Smooth muscle cell (in vitro differentiated cells): ENCODE results near the gene SNX10. TPM values are rescaled to one million over a fixed set of nuclear protein-coding genes. Genes with fewer than 3 reads are reported as not detected.
"Not testable (repeated sequence)": the region's sequence is repeated elsewhere in the genome, so short reads cannot be mapped to it uniquely, and the experiment has no call there.

ENCODE experiments used
- DNase-seq: peaks from one replicate; lab custom pipeline; 2025; ENCODE audit not compliant: unreplicated experiment; lab: John Stamatoyannopoulos, UW
- H2AFZ ChIP-seq: fragments of 200-600 bp; sonication (generic); 2 replicates; pipeline ENCODE4 v1.6.0; 2016; ENCODE audit warnings: antibody characterized with exemption, low read depth, mild to moderate bottlenecking
- H3F3A ChIP-seq: fragments of 200-600 bp; sonication (generic); 2 replicates; pipeline ENCODE4 v1.6.0; 2017; ENCODE audit warnings: antibody characterized with exemption, low read depth
- H3K27ac ChIP-seq: fragments of 200-600 bp; sonication (generic); 2 replicates; pipeline ENCODE4 v1.5.1; 2016; ENCODE audit warnings: low read depth, mild to moderate bottlenecking
- H3K27me3 ChIP-seq: fragments of 200-600 bp; sonication (generic); 2 replicates; pipeline ENCODE4 v1.6.1; 2016; ENCODE audit warnings: low read depth, mild to moderate bottlenecking
- H3K36me3 ChIP-seq: fragments of 200-600 bp; sonication (generic); 2 replicates; pipeline ENCODE4 v1.5.1; 2016; ENCODE audit warnings: low read depth
- H3K4me1 ChIP-seq: fragments of 200-600 bp; sonication (generic); 2 replicates; pipeline ENCODE4 v1.5.1; 2016; ENCODE audit warnings: low read depth
- H3K4me2 ChIP-seq: fragments of 200-600 bp; sonication (generic); 2 replicates; pipeline ENCODE4 v1.6.0; 2016; ENCODE audit warnings: mild to moderate bottlenecking
- H3K4me3 ChIP-seq: fragments of 200-600 bp; sonication (generic); 2 replicates; pipeline ENCODE4 v1.5.1; 2016; ENCODE audit warnings: mild to moderate bottlenecking
- H3K79me2 ChIP-seq: fragments of 200-600 bp; sonication (generic); 2 replicates; pipeline ENCODE4 v1.6.0; 2016; ENCODE audit warnings: low read depth, mild to moderate bottlenecking
- H3K9ac ChIP-seq: fragments of 200-600 bp; sonication (generic); 2 replicates; pipeline ENCODE4 v1.6.0; 2016; ENCODE audit warnings: low read depth
- H3K9me3 ChIP-seq: fragments of 200-600 bp; sonication (generic); replicated peaks from 2 replicates; pipeline ENCODE4 v1.5.1; 2016; ENCODE audit warnings: low read depth
- H4K20me1 ChIP-seq: fragments of 200-600 bp; sonication (generic); 2 replicates; pipeline ENCODE4 v1.6.0; 2016; ENCODE audit warnings: low read depth
- CTCF ChIP-seq: fragments of 200-600 bp; sonication (generic); IDR thresholded peaks from 2 replicates; pipeline ENCODE4 v1.5.1; 2017; ENCODE audit warnings: borderline replicate concordance, mild to moderate bottlenecking, antibody characterized with exemption; ENCODE audit not compliant: insufficient read depth, poor library complexity, severe bottlenecking
- WGBS: methylation state at CpG from one replicate; pipeline ENCODE4 v1.1.7; 2016; ENCODE audit warnings: low lambda C conversion rate; 5-methylcytosine and 5-hydroxymethylcytosine counted together
- polyA plus RNA-seq: library from polyadenylated mRNA; unstranded; fragments of >200 nt; fragmentation: Nextera tagmentation; extraction: Ambion mirVana; gene quantifications from 2 replicates; pipeline ENCODE4 v1.2.1, GENCODE V29; 2016
- total RNA-seq: library from RNA; depleted of rRNA; stranded (reverse); fragments of >200 nt; gene quantifications from 2 replicates; pipeline ENCODE4 v1.2.3, GENCODE V29; 2014

SNX10 gene
- total and polyA plus RNA-seq, 2 experiments from 2014 or later, result 1.1 to 2.2 TPM

GRCh38 chr7:26284477-26284876 lies 7.2 kb upstream of the SNX10 start:
- Histone ChIP-seq H3K4me1 (no peaks in the 10 kb centered on the region), H3K4me2 (no peak overlapping the region), H3K27me3 (peaks cover 2% of the 10 kb centered on the region), H3K36me3 (no peaks in the 10 kb centered on the region), H3K9ac (no peak overlapping the region), H3K4me3 (no peak overlapping the region), H3K79me2 (no peaks in the 10 kb centered on the region), H2AFZ (no peak overlapping the region), H4K20me1 (no peaks in the 10 kb centered on the region), H3K27ac (no peak overlapping the region), H3F3A (no peaks in the 10 kb centered on the region), H3K9me3 (no peaks in the 10 kb centered on the region)
- WGBS, result 92% methylated on average over 3 of the region's 3 CpGs
- no peak for DNase-seq
- no peak for TF ChIP-seq CTCF

GRCh38 chr7:26284995-26285632 lies 6.5 kb upstream of the SNX10 start:
- Histone ChIP-seq H2AFZ (no peak overlapping the region), H3K9ac (no peak overlapping the region), H3K4me3 (no peak overlapping the region), H3K27me3 (peaks cover 2% of the 10 kb centered on the region), H4K20me1 (no peaks in the 10 kb centered on the region), H3F3A (no peaks in the 10 kb centered on the region), H3K27ac (no peak overlapping the region), H3K79me2 (no peaks in the 10 kb centered on the region), H3K36me3 (no peaks in the 10 kb centered on the region), H3K4me1 (no peaks in the 10 kb centered on the region), H3K4me2 (no peak overlapping the region), H3K9me3 (no peaks in the 10 kb centered on the region)
- TF ChIP-seq CTCF, result no peak
- 82% methylated on average over 5 of the region's 5 CpGs for WGBS
- DNase-seq, result no peak

GRCh38 chr7:26286157-26286556 lies 5.5 kb upstream of the SNX10 start:
- Histone ChIP-seq H4K20me1 (no peaks in the 10 kb centered on the region), H3K4me3 (no peak overlapping the region), H3K27ac (no peak overlapping the region), H3K9ac (no peak overlapping the region), H3K4me1 (no peaks in the 10 kb centered on the region), H3K9me3 (no peaks in the 10 kb centered on the region), H3K79me2 (no peaks in the 10 kb centered on the region), H2AFZ (no peak overlapping the region), H3K4me2 (no peak overlapping the region), H3K36me3 (no peaks in the 10 kb centered on the region), H3K27me3 (peaks cover 2% of the 10 kb centered on the region), H3F3A (peaks cover 3% of the 10 kb centered on the region)
- 87% methylated on average over 2 of the region's 2 CpGs for WGBS
- DNase-seq, result no peak
- TF ChIP-seq CTCF, result no peak

GRCh38 chr7:26288126-26288525 lies 3.5 kb upstream of the SNX10 start:
- not testable (repeated sequence) for H3K4me2 ChIP-seq, H3K9ac ChIP-seq, H3K4me1 ChIP-seq, H3K9me3 ChIP-seq, H4K20me1 ChIP-seq, H3K27ac ChIP-seq, H3K36me3 ChIP-seq, H3K27me3 ChIP-seq, H3K79me2 ChIP-seq, DNase-seq, H3K4me3 ChIP-seq, H3F3A ChIP-seq, H2AFZ ChIP-seq
- WGBS, result 97% methylated on average over 5 of the region's 5 CpGs
